Endothelial cell of umbilical vein (primary cell): ENCODE results near the gene TMPRSS6.

ENCODE experiments used
- CTCF ChIP-seq, 2 donors: IDR thresholded peaks; 1 replicate in 1 of 2; 2 replicates in 1 of 2; pipeline ENCODE4 v1.5.1; 2011; ENCODE audit warnings: low read length in 2 of 2, mild to moderate bottlenecking in 2 of 2, moderate library complexity in 2 of 2, control low read depth in 1 of 2, inconsistent platforms in 1 of 2, low read depth in 1 of 2; ENCODE audit not compliant: insufficient read depth in 1 of 2; ENCODE audit errors: extremely low read depth in 1 of 2
- EZH2 ChIP-seq: IDR thresholded peaks from 2 replicates; pipeline ENCODE4 v1.6.1; 2012; ENCODE audit warnings: borderline replicate concordance, low read depth, mild to moderate bottlenecking, moderate library complexity, low read length, inconsistent platforms; ENCODE audit not compliant: severe bottlenecking
- FOS ChIP-seq: IDR thresholded peaks from 2 replicates; pipeline ENCODE4 v1.6.1; 2011; ENCODE audit warnings: mild to moderate bottlenecking, low read length, moderate library complexity, borderline replicate concordance; ENCODE audit not compliant: insufficient read depth
- JUN ChIP-seq: IDR thresholded peaks from 2 replicates; pipeline ENCODE4 v1.6.1; 2011; ENCODE audit warnings: borderline replicate concordance, low read depth; ENCODE audit not compliant: insufficient read length, insufficient read depth
- MAX ChIP-seq: IDR thresholded peaks from 2 replicates; pipeline ENCODE4 v1.6.1; 2011; ENCODE audit not compliant: insufficient read depth, insufficient read length
- POLR2A ChIP-seq: IDR thresholded peaks from 2 replicates; pipeline ENCODE4 v1.6.1; 2012; ENCODE audit warnings: low read depth, mild to moderate bottlenecking, control low read depth, low read length

DNA sequence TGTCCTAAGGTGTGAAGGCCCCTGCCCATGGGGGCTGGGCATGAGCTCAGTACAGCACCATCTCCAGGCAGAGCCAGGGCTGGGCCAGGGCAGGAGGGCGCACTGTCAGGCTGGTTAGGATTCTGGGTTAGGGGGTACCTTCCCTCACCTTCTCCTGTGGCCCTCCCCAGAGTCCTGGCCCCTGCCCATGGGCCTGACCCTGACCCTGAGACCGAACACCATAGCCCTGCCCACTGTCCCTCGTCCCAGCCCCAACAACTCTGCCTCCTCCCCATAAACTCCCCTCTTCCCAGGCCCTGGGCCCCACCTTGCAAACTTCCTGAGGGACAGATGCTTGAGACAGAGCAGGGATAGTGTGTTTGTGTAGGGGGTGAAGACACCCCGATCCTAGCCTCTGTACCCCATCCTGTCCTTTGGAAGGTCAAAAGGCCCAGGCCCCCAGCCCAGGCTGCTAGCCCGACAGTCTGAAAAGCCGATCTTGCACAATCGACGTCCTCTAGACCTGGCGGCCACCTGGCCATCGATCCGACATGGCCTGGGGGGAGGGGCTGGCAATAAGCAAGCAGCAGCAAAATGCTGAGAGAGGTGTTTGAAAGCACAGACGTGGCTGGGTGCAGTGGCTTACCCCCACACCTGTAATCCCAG is 2.7 kb upstream of the TMPRSS6 start:
- TF ChIP-seq CTCF (IDR thresholded peaks at IDR 0.05; ENCODE audit: extremely low read depth in 1 of 2, insufficient read depth in 1 of 2, low read depth in 1 of 2, low read length in 2 of 2) (no peak), MAX (no peak), EZH2 (no peak), POLR2A (no peak), JUN (no peak), FOS (no peak)
